K562 (cell line): ENCODE data around the gene PPP6R1. TPM values are rescaled to one million over a fixed set of nuclear protein-coding genes. Genes with fewer than 3 reads are reported as not detected.
A peak's percentile ranks its signal among the peaks of the same experiment; 100 is the strongest.

Experiments used
- ATAC-seq: fragments of 200-7000 bp; cut with Tn5 transposase; 3 replicates; pipeline ENCODE4 v1.9.1; 2020; ENCODE audit warnings: moderate library complexity
- BruUV-seq: library from RNA; stranded (reverse); fragments of 400-500 nt; replicated peaks from 2 replicates; lab custom pipeline; 2021; lab: Mats Ljungman, UMichigan
- CTCF ChIA-PET: fragments of 300-600 bp; formaldehyde crosslinking; extraction: SDS; loops from one replicate; lab custom pipeline; 2021; ENCODE audit warnings: low intra/inter-chr PET ratio; lab: Yijun Ruan, JAX
- POLR2A ChIA-PET: fragments of 300-600, 350-650 bp; sonication (Branson Sonifier 250); formaldehyde crosslinking; extraction: SDS; loops from one replicate; lab custom pipeline; 2021; ENCODE audit warnings: antibody characterized with exemption, inconsistent platforms; lab: Yijun Ruan, JAX
- DNase-seq, 4 experiments: peaks; one replicate each; pipeline versions ENCODE4 v3.0.0 to v3.0.0-alpha.2; 2011 to 2018; ENCODE audit warnings: low spot score in 3 of 4, mixed read lengths in 3 of 4; ENCODE audit errors: extremely low read depth in 1 of 4
- FAIRE-seq: peaks from 2 replicates; lab custom pipeline; 2011; peaks lifted over from hg19 to GRCh38; lab: Jason Lieb, UNC
- H2AFZ ChIP-seq: 2 replicates; pipeline ENCODE4 v1.6.0; 2011; ENCODE audit warnings: low read depth, low read length, control low read depth, inconsistent platforms
- H3K27ac ChIP-seq: fragments of 200-600 bp; 3 replicates; pipeline ENCODE4 v1.8.0; 2011; ENCODE audit warnings: low read depth, mild to moderate bottlenecking, control low read depth, inconsistent platforms, low read length, moderate library complexity, mixed read lengths; ENCODE audit errors: extremely low read depth
- H3K27me3 ChIP-seq, 2 experiments: fragments of 300-600 bp in 1 of 2; 2 replicates in 1 of 2; 3 replicates in 1 of 2; pipeline versions ENCODE4 v1.6.0 to v1.8.0; 2011; ENCODE audit warnings: inconsistent platforms in 2 of 2, low read length in 2 of 2, mild to moderate bottlenecking in 1 of 2, mixed read lengths in 1 of 2, moderate library complexity in 1 of 2; ENCODE audit not compliant: control insufficient read depth in 2 of 2, insufficient read depth in 2 of 2
- H3K36me3 ChIP-seq: fragments of 300-600 bp; 3 replicates; pipeline ENCODE4 v1.8.0; 2011; ENCODE audit warnings: mild to moderate bottlenecking, low read length, inconsistent platforms; ENCODE audit not compliant: control insufficient read depth, insufficient read depth
- H3K4me1 ChIP-seq, 2 experiments: fragments of 200-600 bp in 1 of 2; replicated peaks in 1 of 2; 2 replicates in 1 of 2; 3 replicates in 1 of 2; pipeline versions ENCODE4 v1.5.1 to v1.8.0; 2011; ENCODE audit warnings: inconsistent platforms in 2 of 2, low read length in 2 of 2, mild to moderate bottlenecking in 1 of 2, mixed read lengths in 1 of 2, moderate library complexity in 1 of 2; ENCODE audit not compliant: control insufficient read depth in 2 of 2, insufficient read depth in 2 of 2
- H3K4me2 ChIP-seq: 2 replicates; pipeline ENCODE4 v1.6.1; 2011; ENCODE audit warnings: low read length, control low read depth, inconsistent platforms, mixed read lengths; ENCODE audit not compliant: insufficient read depth
- H3K4me3 ChIP-seq: fragments of 200-600 bp; sonication (generic), shearing (Covaris generic); 2 replicates; pipeline ENCODE4 v1.5.1; 2016; ENCODE audit warnings: control low read depth, inconsistent platforms
- H3K79me2 ChIP-seq: fragments of 200-600 bp; 3 replicates; pipeline ENCODE4 v1.8.0; 2011; ENCODE audit warnings: low read length, inconsistent platforms; ENCODE audit not compliant: control insufficient read depth, insufficient read depth
- H3K9ac ChIP-seq, 2 experiments: 2 replicates each; pipeline versions ENCODE4 v1.6.0 to v1.6.1; 2011; ENCODE audit warnings: low read depth in 2 of 2, low read length in 2 of 2, control low read depth in 1 of 2, inconsistent platforms in 1 of 2, mild to moderate bottlenecking in 1 of 2, mixed read lengths in 1 of 2; ENCODE audit not compliant: insufficient read depth in 1 of 2
- H3K9me1 ChIP-seq: one replicate; pipeline ENCODE4 v1.6.0; 2011; ENCODE audit warnings: inconsistent platforms, mild to moderate bottlenecking, low read length, moderate library complexity; ENCODE audit not compliant: control insufficient read depth, insufficient read depth
- H3K9me3 ChIP-seq: replicated peaks from 2 replicates; pipeline ENCODE4 v1.5.1; 2011; ENCODE audit warnings: low read depth, low read length, inconsistent platforms; ENCODE audit not compliant: control insufficient read depth, insufficient read depth
- H4K20me1 ChIP-seq: replicated peaks from 2 replicates; pipeline ENCODE4 v1.6.1; 2011; ENCODE audit warnings: low read length, inconsistent platforms, mixed read lengths; ENCODE audit not compliant: control insufficient read depth, insufficient read depth
- HDAC6 ChIP-seq: IDR thresholded peaks from 2 replicates; pipeline ENCODE4 v1.6.1; 2012; ENCODE audit warnings: low read depth, mild to moderate bottlenecking, control low read depth, inconsistent platforms, low read length, moderate library complexity
- JUN ChIP-seq, 2 experiments: sonication (generic) in 1 of 2; formaldehyde crosslinking in 1 of 2; IDR thresholded peaks; 2 replicates each; pipeline versions ENCODE4 v1.6.1 to v1.8.0; 2012 to 2022; ENCODE audit warnings: borderline replicate concordance in 2 of 2, mild to moderate bottlenecking in 2 of 2, improper control_type of control experiment in 1 of 2, low read depth in 1 of 2, low read length in 1 of 2, missing genetic modification reagents in 1 of 2
- NONO ChIP-seq, 2 experiments: fragments of 200-400 bp in 1 of 2; fragments of 450-650 bp in 1 of 2; formaldehyde crosslinking in 1 of 2; IDR thresholded peaks; 2 replicates each; pipeline ENCODE4 v1.6.1; 2017; ENCODE audit warnings: low read depth in 2 of 2, mild to moderate bottlenecking in 2 of 2, moderate library complexity in 2 of 2, low read length in 1 of 2
- RBFOX2 ChIP-seq: fragments of 200-400 bp; formaldehyde crosslinking; IDR thresholded peaks from 2 replicates; pipeline ENCODE4 v1.6.1; 2017; ENCODE audit warnings: low read depth, mild to moderate bottlenecking, low read length, moderate library complexity
- WGBS: fragments of 100-300 bp; shearing (Covaris generic); methylation state at CpG from one replicate; pipeline ENCODE4 v1.1.6; 2016; ENCODE audit warnings: low coverage, mixed read lengths; ENCODE audit not compliant: insufficient coverage; ENCODE audit errors: missing lambda C conversion rate; 5-methylcytosine and 5-hydroxymethylcytosine counted together
- in situ Hi-C: fragments of 300-500 bp; cut with MboI; formaldehyde crosslinking; loops from 4 replicates; pipeline ENCODE4 v1.15.0; 2018; ENCODE audit warnings: inconsistent platforms, mixed read lengths
- intact Hi-C: fragments of 100-400 bp; cut with micrococcal nuclease; formaldehyde crosslinking; loops from 2 replicates; pipeline ENCODE4 v1.14.2; 2022
- polyA plus RNA-seq, 8 experiments: library from polyadenylated mRNA; depleted of rRNA in 4 of 8; stranded (reverse) in 5 of 8; unstranded in 3 of 8; fragments of >200 nt; fragmentation: Nextera tagmentation in 2 of 8; fragmentation: Illumina TruSeq in 1 of 8; extraction: Ambion mirVana in 2 of 8; extraction: Trizol in 1 of 8; gene quantifications; 2 replicates each; pipeline versions ENCODE4 v1.2.1 to v1.2.3, GENCODE V29; 2011 to 2014; ENCODE audit warnings: inconsistent platforms in 1 of 8, missing spikeins in 1 of 8
- total RNA-seq, 7 experiments: library from RNA; depleted of rRNA in 6 of 7; stranded (reverse); fragments of >200 nt in 6 of 7; fragmentation: Illumina TruSeq in 2 of 7; extraction: Trizol in 2 of 7; gene quantifications; 2 replicates each; pipeline versions ENCODE4 v1.2.1 to v1.2.3, GENCODE V29; 2011 to 2021; ENCODE audit warnings: low replicate concordance in 1 of 7

The PPP6R1 gene
- total and polyA plus RNA-seq, 9 of the 15 experiments (the other 6 are each of a cell fraction or from before 2014, with no cell fraction given), result 0.48 to 135 (median 37.2) TPM

- Histone ChIP-seq H3K36me3 (peaks cover 92% of the 10 kb centered on the region), H3K4me1 (peaks cover 21 to 50% of the 10 kb centered on the region in 2 experiments; a peak in 4 of 5 replicates), H3K27me3 (no peaks in the 10 kb centered on the region; a peak in 1 of 5 replicates), H4K20me1 (peaks cover 77% of the 10 kb centered on the region), H3K27ac (peak overlapping the region; percentile 21; the same call in 1 of the 3 replicates), H3K79me2 (peaks cover 94% of the 10 kb centered on the region), H3K9me3 (no peaks in the 10 kb centered on the region), H2AFZ (no peak overlapping the region), H3K9ac (peak overlapping the region in 1 of 2 experiments; percentile 18; a peak in 1 of 4 replicates), H3K9me1 (peaks cover 12% of the 10 kb centered on the region), H3K4me2 (no peak overlapping the region), H3K4me3 (no peak overlapping the region)
- ATAC-seq (no peak), DNase-seq (peak in 1 of 4 experiments; percentile 16), FAIRE-seq (peak; percentile 66)
- CTCF ChIA-PET, result no interaction called here
- in situ Hi-C loops, result no loop called here
- peak; percentile 20 for TF ChIP-seq RBFOX2
- TF ChIP-seq NONO (IDR thresholded peaks at IDR 0.05; ENCODE audit: low read depth in 2 of 2, low read length in 1 of 2), result no peak
- no peak for TF ChIP-seq JUN (IDR thresholded peaks at IDR 0.05; ENCODE audit: borderline replicate concordance, low read depth, low read length)
- no peak for TF ChIP-seq JUN (CRISPR knock-in tag; IDR thresholded peaks at IDR 0.05; ENCODE audit: borderline replicate concordance)
- no peak for TF ChIP-seq HDAC6
- POLR2A ChIA-PET, result interaction anchor here (0.6 to 2.0 kb wide), 4 partner anchors 8 to 35 kb away, joined by 3 to 4 read pairs (median 4); partner anchors contain the start of gene PPP6R1
- no TSS peak for BruUV-seq
- intact Hi-C loops, result no loop called here
- 77% methylated on average over 18 of the region's 19 CpGs for WGBS
These were observed 7.3 kb downstream of the PPP6R1 start for GRCh38 chr19:55251341-55252081.
